GM21447 (cell line): ENCODE measurements around the gene TDP2.

Experiments
- ATAC-seq: cut with Tn5 transposase; IDR thresholded peaks from one replicate; pipeline ENCODE4 v1.9.1; 2021; ENCODE audit not compliant: unreplicated experiment

Gene TDP2, protein sequence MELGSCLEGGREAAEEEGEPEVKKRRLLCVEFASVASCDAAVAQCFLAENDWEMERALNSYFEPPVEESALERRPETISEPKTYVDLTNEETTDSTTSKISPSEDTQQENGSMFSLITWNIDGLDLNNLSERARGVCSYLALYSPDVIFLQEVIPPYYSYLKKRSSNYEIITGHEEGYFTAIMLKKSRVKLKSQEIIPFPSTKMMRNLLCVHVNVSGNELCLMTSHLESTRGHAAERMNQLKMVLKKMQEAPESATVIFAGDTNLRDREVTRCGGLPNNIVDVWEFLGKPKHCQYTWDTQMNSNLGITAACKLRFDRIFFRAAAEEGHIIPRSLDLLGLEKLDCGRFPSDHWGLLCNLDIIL

GRCh38 chr6:24666641-24667377 is at the start of gene TDP2, which contains the start of gene ACOT13:
Gene TDP2, minus strand, starts transcription at chr6:24666899. Its CDS starts 37 bp downstream, at chr6:24666862.
Gene ACOT13, plus strand, starts transcription at chr6:24667077. Its CDS starts 187 bp downstream, at chr6:24667264.
- peak; percentile 96 for ATAC-seq

DNA sequence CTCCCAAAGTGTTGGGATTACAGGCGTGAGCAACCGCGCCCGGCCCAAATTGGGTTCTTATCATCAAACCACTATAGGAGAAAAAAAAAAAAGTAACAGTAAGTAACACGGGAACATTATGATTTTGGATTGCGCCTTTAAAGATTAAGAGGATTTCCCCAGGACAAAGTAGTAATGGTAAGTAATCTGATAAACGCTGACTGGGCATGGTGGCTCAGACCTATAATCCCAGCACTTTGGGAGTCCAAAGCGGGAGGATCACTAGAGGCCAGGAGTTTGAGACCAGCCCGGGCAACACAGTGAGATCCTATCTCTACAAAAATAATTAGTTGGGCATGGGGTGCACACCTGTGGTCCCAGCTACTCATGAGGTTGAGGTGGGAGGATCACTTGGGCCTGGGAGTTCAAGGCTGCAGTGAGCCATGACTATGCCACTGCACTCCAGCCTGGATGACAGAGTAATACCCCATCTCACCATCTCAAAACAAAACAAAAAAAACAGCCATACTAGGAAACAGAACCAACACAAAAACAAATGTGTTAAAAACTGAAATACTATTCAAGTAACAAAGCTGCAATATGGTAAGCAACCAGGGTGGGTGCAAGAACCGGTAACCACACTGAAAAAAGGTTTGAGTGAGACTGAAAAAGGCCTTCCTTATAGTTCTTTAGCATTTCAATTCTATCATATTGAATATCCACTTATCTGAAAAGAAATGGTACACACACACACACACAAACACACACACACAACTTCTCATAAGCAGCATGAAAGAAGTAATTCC is 44.0 kb upstream of the TDP2 start:
- no peak for ATAC-seq

DNA sequence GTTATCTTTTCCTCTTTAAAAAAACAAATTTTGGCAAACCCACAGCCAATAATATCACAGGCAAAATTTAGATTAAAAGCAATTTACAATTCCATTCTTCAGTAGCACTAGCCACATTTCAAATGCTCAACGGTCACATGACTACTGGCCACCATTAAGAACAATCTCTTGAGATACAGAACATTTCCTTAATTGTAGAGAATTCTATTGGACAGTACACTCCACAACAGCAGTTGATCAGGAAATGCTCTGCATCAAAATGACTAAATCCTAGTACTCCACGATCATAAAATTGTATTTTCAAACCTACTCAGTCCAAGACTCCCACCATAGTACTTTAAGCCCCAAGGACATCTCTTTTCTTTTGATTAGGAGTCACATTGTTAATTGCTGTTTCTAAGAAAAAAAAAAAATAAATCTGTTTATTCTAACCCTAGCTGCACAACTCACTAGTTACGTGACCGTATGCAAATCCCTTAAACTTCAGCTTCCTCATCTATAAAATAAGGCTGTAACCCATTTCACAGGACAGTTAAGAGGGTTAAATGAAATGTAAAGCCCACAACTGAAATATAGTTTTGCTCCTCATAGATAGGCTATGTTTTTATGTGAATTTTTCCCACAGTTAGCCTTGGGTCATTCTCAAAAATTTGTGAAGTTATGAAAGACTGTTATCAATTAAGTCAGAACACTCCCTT is 42.5 kb upstream of the TDP2 start:
- no peak for ATAC-seq

GRCh38 chr6:24708612-24709011 is 41.9 kb upstream of the TDP2 start:
- no peak for ATAC-seq

- no peak for ATAC-seq
These were observed 37.8 kb upstream of the TDP2 start for GRCh38 chr6:24704468-24704867.

DNA sequence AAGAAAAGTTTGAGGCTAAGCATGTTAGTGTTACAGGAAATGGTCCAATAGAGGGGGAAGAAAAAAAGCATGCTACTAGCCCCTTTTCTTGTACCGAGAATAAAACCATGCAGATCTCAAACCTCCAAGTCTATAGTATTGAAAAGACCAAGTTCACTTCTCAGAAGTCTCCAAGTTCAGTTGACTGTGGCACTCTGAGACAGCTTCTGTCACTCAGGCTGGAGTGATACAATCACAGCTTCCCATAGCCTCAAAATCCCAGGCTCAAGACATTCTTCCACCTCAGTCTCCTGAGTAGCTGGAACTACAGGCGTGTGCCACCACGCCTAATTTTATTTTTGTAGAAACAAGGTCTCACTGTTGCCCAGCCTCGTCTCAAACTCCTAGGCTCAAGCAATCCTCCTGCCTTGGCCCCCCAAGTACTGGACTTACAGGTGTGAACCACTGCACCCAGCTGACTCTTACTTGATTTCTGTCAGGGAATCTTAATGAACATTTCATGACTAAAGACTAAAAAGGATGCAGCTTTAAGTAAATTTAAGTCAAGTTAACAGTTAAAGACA is 36.1 kb upstream of the TDP2 start:
- ATAC-seq: no peak

DNA sequence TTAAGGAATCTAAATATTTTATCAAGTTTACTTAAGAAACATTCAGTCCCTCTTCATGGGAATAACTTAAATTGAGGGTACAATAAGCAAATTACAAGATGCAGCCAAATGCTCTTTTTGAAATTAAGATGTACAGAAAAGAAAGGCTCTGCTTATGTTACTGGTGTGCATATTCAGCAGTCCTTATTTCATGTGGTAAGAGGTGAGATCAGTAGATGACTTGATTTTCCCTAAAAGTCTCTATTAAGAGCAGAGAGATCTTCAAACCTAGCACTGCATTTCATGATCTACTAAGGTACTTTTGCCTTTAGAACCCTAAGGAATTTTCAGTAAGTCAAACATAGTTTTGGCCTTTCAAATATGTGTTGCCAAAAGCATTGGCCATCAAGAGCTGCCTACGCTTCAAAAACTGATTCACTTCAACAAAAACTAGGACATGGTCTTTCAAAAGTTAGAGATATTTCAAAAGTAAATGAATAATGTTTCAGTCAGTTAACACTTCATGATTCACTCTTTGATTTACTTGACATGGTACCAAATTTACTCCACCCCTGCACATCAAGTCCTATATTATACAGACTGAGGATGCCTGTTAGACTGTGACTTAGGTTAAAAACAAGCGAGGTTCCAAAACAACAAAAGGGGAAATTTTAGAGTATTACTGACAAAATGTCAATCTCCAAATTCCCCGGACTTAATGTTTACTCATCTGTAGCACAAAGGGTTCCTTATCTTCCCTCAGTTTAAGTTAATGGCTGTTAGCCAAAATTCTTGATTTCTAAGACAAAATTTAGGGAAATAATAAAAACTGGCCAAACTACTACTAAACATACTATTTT is 33.0 kb upstream of the TDP2 start:
- no peak for ATAC-seq

DNA sequence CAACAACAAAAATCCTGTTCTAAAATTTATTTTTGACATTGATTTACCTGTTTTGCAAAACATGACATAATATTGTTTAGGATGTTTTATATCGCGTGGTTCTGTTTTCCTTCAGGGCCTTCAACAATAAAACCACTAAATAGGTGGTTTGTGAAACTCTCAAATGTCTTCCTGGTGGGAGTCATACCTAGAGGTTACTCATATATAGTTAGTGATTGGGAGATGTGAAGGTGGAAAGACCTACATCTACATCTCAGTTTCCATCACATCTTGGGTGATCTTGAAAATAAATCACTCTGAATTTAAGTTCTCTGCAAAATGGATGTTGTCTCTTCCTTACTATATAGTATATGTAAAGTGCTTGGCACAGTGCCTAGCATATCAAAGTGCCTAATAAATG is 29.4 kb upstream of the TDP2 start:
- no peak for ATAC-seq

DNA sequence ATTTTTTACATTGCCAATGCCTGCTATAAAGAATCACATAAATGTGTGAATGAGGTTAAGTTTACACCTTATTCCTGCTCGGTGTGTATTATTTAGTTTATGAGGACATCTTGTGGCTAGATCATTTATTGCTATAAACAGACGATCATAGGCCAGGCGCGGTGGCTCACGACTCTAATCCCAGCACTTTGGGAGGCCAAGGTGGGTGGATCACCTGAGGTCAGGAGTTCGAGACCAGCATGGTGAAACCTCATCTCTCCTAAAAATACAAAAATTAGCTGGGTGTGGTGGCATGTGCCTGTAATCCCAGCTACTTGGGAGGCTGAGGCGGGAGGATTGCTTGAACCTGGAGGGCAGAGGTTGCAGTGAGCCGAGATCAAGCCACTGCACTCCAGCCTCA is 28.9 kb upstream of the TDP2 start:
- ATAC-seq: peak; percentile 67

- ATAC-seq: no peak
These were observed 27.5 kb upstream of the TDP2 start for GRCh38 chr6:24694198-24694597.

DNA sequence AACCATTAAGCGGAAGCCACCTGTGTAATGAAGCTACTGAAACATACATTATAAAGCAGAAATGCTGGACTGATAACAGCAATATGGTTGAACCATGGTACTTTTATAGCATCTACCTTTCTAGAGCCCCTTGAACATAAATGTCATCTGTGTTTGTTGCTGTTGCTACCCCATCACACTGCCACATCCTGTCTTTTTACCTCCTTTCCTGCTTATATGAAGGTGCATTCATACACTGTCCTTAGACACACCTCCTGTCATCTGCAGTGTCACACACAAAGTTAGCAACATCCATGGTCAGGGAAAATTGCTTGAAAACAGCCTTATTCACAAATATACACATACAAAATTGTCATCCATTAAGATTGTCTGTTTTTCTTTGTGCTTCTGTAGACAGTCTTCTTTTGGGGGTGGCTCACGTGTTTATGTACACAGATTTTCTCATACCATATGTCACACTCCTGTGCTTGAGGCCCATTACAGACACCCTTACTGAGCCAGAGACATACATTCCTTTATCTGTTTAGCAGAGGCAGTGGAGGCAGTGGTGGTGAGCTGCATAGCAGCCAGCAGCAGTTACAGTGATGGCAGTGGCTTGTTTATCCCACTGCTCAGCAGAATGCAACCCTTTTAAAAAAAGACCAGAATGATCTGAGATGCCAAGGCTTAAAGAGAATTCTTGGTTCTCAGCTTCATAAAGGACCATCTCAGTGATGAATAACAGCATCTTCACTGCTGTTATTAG is 26.3 kb upstream of the TDP2 start:
- ATAC-seq: no peak

GRCh38 chr6:24692415-24692814 is 25.7 kb upstream of the TDP2 start:
- ATAC-seq: no peak

DNA sequence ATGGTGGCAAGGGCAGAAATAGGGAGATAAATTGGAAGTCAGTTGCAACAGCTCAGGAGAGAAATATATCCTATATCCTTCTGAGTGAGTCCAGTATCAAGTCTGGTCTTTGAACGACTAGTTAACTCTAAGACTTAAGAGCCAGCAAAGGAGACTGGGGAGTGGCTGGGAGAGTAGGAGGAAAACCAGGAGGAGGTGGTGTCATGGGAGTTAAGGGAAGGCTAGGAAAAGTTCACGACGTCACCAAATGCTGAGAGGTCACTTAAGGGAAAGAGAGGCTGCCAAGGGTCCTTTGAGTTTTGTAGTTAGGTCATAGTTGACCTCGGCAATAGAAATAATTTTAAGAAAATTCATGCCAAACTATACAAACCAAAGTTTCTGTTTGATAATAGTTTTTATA is 25.3 kb upstream of the TDP2 start:
- ATAC-seq: no peak

- ATAC-seq: no peak
These were observed 24.9 kb upstream of the TDP2 start for GRCh38 chr6:24691550-24691949.

- no peak for ATAC-seq
These were observed 23.9 kb upstream of the TDP2 start for GRCh38 chr6:24690593-24690992.

DNA sequence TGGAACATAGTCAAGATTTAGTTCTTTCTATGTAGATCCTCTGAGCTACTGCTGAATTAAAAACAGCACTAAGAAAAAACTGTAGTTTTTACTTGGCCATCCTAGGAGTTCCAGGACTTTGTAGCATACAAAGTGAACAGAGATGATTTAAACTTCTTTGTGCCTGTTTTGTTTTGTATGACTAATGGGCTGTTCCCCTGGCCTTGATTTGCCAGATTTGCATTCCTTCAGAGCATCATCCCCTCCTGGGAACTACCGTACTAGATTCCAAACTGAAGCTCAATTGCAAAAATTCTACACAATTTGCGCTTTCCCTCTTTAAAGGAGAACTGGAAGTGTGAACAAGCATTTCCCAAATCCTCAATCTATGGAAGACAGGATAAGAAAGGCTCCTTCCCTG is 23.3 kb upstream of the TDP2 start:
- ATAC-seq: no peak

GRCh38 chr6:24686946-24687345 is 20.2 kb upstream of the TDP2 start:
- no peak for ATAC-seq

GRCh38 chr6:24686408-24686807 is 19.7 kb upstream of the TDP2 start:
- ATAC-seq: no peak
